SK-N-SH (cell line): Measurements from ENCODE around the gene AGAP2. TPM values are rescaled to one million over a fixed set of nuclear protein-coding genes. Genes with fewer than 3 reads are reported as not detected.

Experiments
- CTCF ChIA-PET: fragments of 300-600, 350-600 bp; formaldehyde crosslinking; extraction: SDS; loops from one replicate; lab custom pipeline; 2021; lab: Yijun Ruan, JAX
- POLR2A ChIA-PET: fragments of 350-600 bp; sonication (Branson Sonifier 250); formaldehyde crosslinking; extraction: SDS; loops from one replicate; lab custom pipeline; 2020; ENCODE audit warnings: antibody characterized with exemption, inconsistent platforms; lab: Yijun Ruan, JAX
- DNase-seq: peaks from one replicate; pipeline ENCODE4 v3.0.0; 2012
- H2AFZ ChIP-seq: fragments of 200-600 bp; sonication (generic); 2 replicates; pipeline ENCODE4 v1.8.1; 2016; ENCODE audit warnings: antibody characterized with exemption, mild to moderate bottlenecking, low read depth
- H3F3A ChIP-seq: fragments of 200-600 bp; sonication (generic); replicated peaks from 2 replicates; pipeline ENCODE3; 2016; ENCODE audit warnings: antibody characterized with exemption, mild to moderate bottlenecking; ENCODE audit not compliant: insufficient read depth
- H3K27ac ChIP-seq, 2 experiments: fragments of 200-500 bp in 1 of 2; fragments of 200-600 bp in 1 of 2; sonication (Bioruptor generic) in 1 of 2; sonication (generic), shearing (Covaris generic) in 1 of 2; 2 replicates each; pipeline versions ENCODE4 v1.5.1 to v1.6.1; 2014 to 2016; ENCODE audit warnings: low read depth in 2 of 2, inconsistent platforms in 1 of 2, low read length in 1 of 2, mild to moderate bottlenecking in 1 of 2, mixed read lengths in 1 of 2
- H3K27me3 ChIP-seq: fragments of 200-600 bp; sonication (generic), shearing (Covaris generic); 2 replicates; pipeline ENCODE4 v1.6.1; 2016; ENCODE audit warnings: mixed run types; ENCODE audit not compliant: insufficient read depth
- H3K36me3 ChIP-seq, 2 experiments: fragments of 200-500 bp in 1 of 2; fragments of 200-600 bp in 1 of 2; sonication (Bioruptor generic) in 1 of 2; sonication (generic) in 1 of 2; replicated peaks in 1 of 2; 2 replicates each; pipeline versions ENCODE3 to v1.5.1; 2014 to 2016; ENCODE audit warnings: low read length in 1 of 2, mild to moderate bottlenecking in 1 of 2; ENCODE audit not compliant: insufficient read depth in 2 of 2, control insufficient read depth in 1 of 2
- H3K4me1 ChIP-seq, 2 experiments: fragments of 200-500 bp in 1 of 2; fragments of 200-600 bp in 1 of 2; sonication (Bioruptor generic) in 1 of 2; sonication (generic), shearing (Covaris generic) in 1 of 2; 2 replicates each; pipeline versions ENCODE4 v1.5.1 to v1.6.1; 2014 to 2016; ENCODE audit warnings: low read depth in 1 of 2, low read length in 1 of 2, mixed run types in 1 of 2; ENCODE audit not compliant: insufficient read depth in 2 of 2, control insufficient read depth in 1 of 2
- H3K4me2 ChIP-seq: fragments of 200-600 bp; sonication (generic), shearing (Covaris generic); 2 replicates; pipeline ENCODE4 v1.6.1; 2017; ENCODE audit warnings: mixed run types
- H3K4me3 ChIP-seq, 2 experiments: fragments of 200-500 bp in 1 of 2; fragments of 200-600 bp in 1 of 2; sonication (Bioruptor generic) in 1 of 2; sonication (generic), shearing (Covaris generic) in 1 of 2; 2 replicates each; pipeline versions ENCODE4 v1.5.1 to v1.8.1; 2014 to 2016; ENCODE audit warnings: low read depth in 2 of 2, inconsistent platforms in 1 of 2, low read length in 1 of 2, mild to moderate bottlenecking in 1 of 2, mixed read lengths in 1 of 2, moderate library complexity in 1 of 2
- H3K79me2 ChIP-seq: fragments of 200-600 bp; sonication (generic); 2 replicates; pipeline ENCODE4 v1.8.1; 2017; ENCODE audit warnings: mild to moderate bottlenecking; ENCODE audit not compliant: insufficient read depth
- H3K9ac ChIP-seq: fragments of 200-600 bp; sonication (generic); 2 replicates; pipeline ENCODE4 v1.6.1; 2017; ENCODE audit warnings: mixed run types
- H3K9me2 ChIP-seq: fragments of 200-600 bp; sonication (generic); 2 replicates; pipeline ENCODE4 v1.6.1; 2017; ENCODE audit warnings: mixed run types
- H3K9me3 ChIP-seq: fragments of 200-600 bp; sonication (generic); 2 replicates; pipeline ENCODE4 v1.6.1; 2017; ENCODE audit warnings: mixed run types, mild to moderate bottlenecking, moderate library complexity
- H4K20me1 ChIP-seq: fragments of 200-600 bp; sonication (generic); 2 replicates; pipeline ENCODE4 v1.6.1; 2017; ENCODE audit warnings: mild to moderate bottlenecking, mixed run types; ENCODE audit not compliant: insufficient read depth
- ELF1 ChIP-seq: IDR thresholded peaks from 2 replicates; pipeline ENCODE4 v1.4.0; 2012
- EP300 ChIP-seq, 2 experiments: IDR thresholded peaks; 2 replicates each; pipeline versions ENCODE4 v1.4.0 to v1.6.1; 2012; ENCODE audit warnings: borderline replicate concordance in 1 of 2, low read depth in 1 of 2, low read length in 1 of 2
- FOXJ3 ChIP-seq: sonication (generic); formaldehyde crosslinking; IDR thresholded peaks from 2 replicates; pipeline ENCODE4 v1.5.1; 2020; ENCODE audit warnings: mild to moderate bottlenecking, missing genetic modification reagents
- FOXM1 ChIP-seq: IDR thresholded peaks from 2 replicates; pipeline ENCODE4 v1.4.0; 2012; ENCODE audit warnings: low read depth, mild to moderate bottlenecking
- GABPA ChIP-seq: IDR thresholded peaks from 2 replicates; pipeline ENCODE4 v1.4.0; 2012; ENCODE audit warnings: low read depth, mild to moderate bottlenecking
- JUND ChIP-seq: IDR thresholded peaks from 2 replicates; pipeline ENCODE4 v1.4.0; 2012
- MAX ChIP-seq: IDR thresholded peaks from 2 replicates; pipeline ENCODE4 v1.4.0; 2012; ENCODE audit warnings: low read depth
- MEF2A ChIP-seq: IDR thresholded peaks from 2 replicates; pipeline ENCODE4 v1.4.0; 2012; ENCODE audit warnings: low read depth, borderline replicate concordance
- NRF1 ChIP-seq: IDR thresholded peaks from 2 replicates; pipeline ENCODE4 v1.6.1; 2012; ENCODE audit warnings: low read depth, mild to moderate bottlenecking, low read length
- POLR2AphosphoS5 ChIP-seq: IDR thresholded peaks from 2 replicates; pipeline ENCODE4 v1.6.1; 2012; ENCODE audit warnings: low read depth, low read length
- RCOR1 ChIP-seq: fragments of 150-350 bp; IDR thresholded peaks from 2 replicates; pipeline ENCODE4 v1.6.1; 2017; ENCODE audit warnings: antibody characterized with exemption, low read length
- REST ChIP-seq: IDR thresholded peaks from 2 replicates; pipeline ENCODE4 v1.6.1; 2012; ENCODE audit warnings: mild to moderate bottlenecking, low read depth, low read length, moderate library complexity
- RFX5 ChIP-seq: IDR thresholded peaks from 2 replicates; pipeline ENCODE4 v1.6.1; 2012; ENCODE audit warnings: mild to moderate bottlenecking, improper control_type of control experiment, low read length
- SIN3A ChIP-seq: IDR thresholded peaks from 2 replicates; pipeline ENCODE4 v1.6.1; 2012; ENCODE audit warnings: low read depth, mild to moderate bottlenecking, low read length, moderate library complexity, borderline replicate concordance
- TCF12 ChIP-seq: IDR thresholded peaks from 2 replicates; pipeline ENCODE4 v1.4.0; 2012
- TEAD4 ChIP-seq: IDR thresholded peaks from 2 replicates; pipeline ENCODE4 v1.4.0; 2012; ENCODE audit warnings: mild to moderate bottlenecking, borderline replicate concordance; ENCODE audit not compliant: insufficient read depth
- USF2 ChIP-seq: fragments of 150-350 bp; IDR thresholded peaks from 2 replicates; pipeline ENCODE4 v1.6.1; 2017; ENCODE audit warnings: antibody characterized with exemption, low read length, low read depth, borderline replicate concordance
- YY1 ChIP-seq: IDR thresholded peaks from 2 replicates; pipeline ENCODE4 v1.4.0; 2012; ENCODE audit warnings: low read depth, mild to moderate bottlenecking
- WGBS: methylation state at CpG from one replicate; pipeline ENCODE4 v1.1.6; 2017; ENCODE audit warnings: low lambda C conversion rate; 5-methylcytosine and 5-hydroxymethylcytosine counted together
- polyA plus RNA-seq, 3 experiments: library from polyadenylated mRNA; depleted of rRNA; stranded (reverse); fragments of >200 nt; gene quantifications; 2 replicates each; pipeline ENCODE4 v1.2.3, GENCODE V29; 2012

The AGAP2 gene
- polyA plus RNA-seq, 1 of the 3 experiments (the other 2 are of a cell fraction) = 5.2 TPM

- Histone ChIP-seq H3K9me2 (no peaks in the 10 kb centered on the region), H3K4me3 (peak overlapping the region in 1 of 2 experiments; percentile 21; a peak in 1 of 4 replicates), H3K79me2 (0 out of 2 replicates have a peak, but pooled peaks cover 9% of the 10 kb centered on the region), H3K27ac (no peak overlapping the region), H3F3A (peaks cover 3% of the 10 kb centered on the region), H3K4me1 (peaks cover 2 to 28% of the 10 kb centered on the region in 2 experiments; a peak in 1 of 4 replicates), H3K9ac (no peak overlapping the region), H4K20me1 (no peaks in the 10 kb centered on the region), H3K36me3 (peaks cover 5 to 19% of the 10 kb centered on the region in 2 experiments), H2AFZ (no peak overlapping the region; the same call in 1 of the 2 replicates), H3K4me2 (no peak overlapping the region), H3K9me3 (no peaks in the 10 kb centered on the region), H3K27me3 (no peaks in the 10 kb centered on the region; the same call in 1 of the 2 replicates)
- ChIA-PET CTCF (interaction anchor here (0.6 to 3.1 kb wide), 14 partner anchors 9 to 232 kb away, joined by 3 to 27 read pairs (median 3); partner anchors contain the start of genes B4GALNT1, MARCHF9 and TSFM), POLR2A (interaction anchor here (1.4 to 2.0 kb wide), 2 partner anchors 9 to 21 kb away, joined by 5 to 9 read pairs; partner anchors contain the start of gene TSPAN31)
- TF ChIP-seq SIN3A (no peak), FOXJ3 (CRISPR knock-in tag) (no peak), ELF1 (no peak), TEAD4 (no peak), RCOR1 (no peak), NRF1 (no peak), JUND (no peak), TCF12 (no peak), YY1 (no peak), USF2 (no peak), EP300 (IDR thresholded peaks at IDR 0.05; ENCODE audit: borderline replicate concordance in 1 of 2, low read depth in 1 of 2, low read length in 1 of 2) (no peak), POLR2AphosphoS5 (no peak), MEF2A (no peak), FOXM1 (no peak), REST (no peak), GABPA (no peak), MAX (no peak), RFX5 (no peak)
- WGBS = 22% methylated on average over 19 of the region's 40 CpGs
- peak; percentile 46 for DNase-seq
These were observed 27.3 kb upstream of the AGAP2 start for GRCh38 chr12:57765698-57766463.
